Tongue (tissue), 2 donors: ENCODE results near the gene IGFL1. TPM values are rescaled to one million over a fixed set of nuclear protein-coding genes. Genes with fewer than 3 reads are reported as not detected.
"Not testable (repeated sequence)": the region's sequence is repeated elsewhere in the genome, so short reads cannot be mapped to it uniquely, and the experiment has no call there.

Experiments
- DNase-seq: peaks from one replicate; pipeline ENCODE4 v3.0.0-alpha.2; 2015
- total RNA-seq: library from RNA; depleted of rRNA; stranded (reverse); fragments of >200 nt; gene quantifications from one replicate; pipeline ENCODE4 v1.2.3, GENCODE V29; 2014

The IGFL1 gene
- total RNA-seq, 1 donor from 2014 or later, result not detected

DNA sequence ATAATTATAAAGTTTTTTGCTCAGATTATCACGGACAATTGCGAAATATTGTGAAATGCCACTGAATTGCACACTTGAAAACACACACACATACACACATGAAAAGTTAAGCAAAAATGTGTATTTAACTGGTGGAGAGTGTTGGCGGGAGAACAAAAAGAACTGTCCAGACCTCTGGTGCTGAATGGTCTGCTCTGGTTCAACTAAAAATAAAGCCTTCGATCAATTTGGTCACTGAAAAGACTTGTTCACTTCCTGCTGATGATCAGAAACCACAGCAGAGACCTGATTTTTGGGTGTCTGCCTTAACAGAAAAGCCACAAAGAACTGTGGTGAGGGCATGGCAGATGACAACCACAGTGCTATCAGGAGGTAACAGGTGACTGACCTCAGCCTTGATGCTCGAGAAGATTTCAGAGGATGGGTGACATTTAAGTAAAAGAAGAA lies 4.0 kb upstream of the IGFL1 start:
- peak; percentile 47 for DNase-seq

DNA sequence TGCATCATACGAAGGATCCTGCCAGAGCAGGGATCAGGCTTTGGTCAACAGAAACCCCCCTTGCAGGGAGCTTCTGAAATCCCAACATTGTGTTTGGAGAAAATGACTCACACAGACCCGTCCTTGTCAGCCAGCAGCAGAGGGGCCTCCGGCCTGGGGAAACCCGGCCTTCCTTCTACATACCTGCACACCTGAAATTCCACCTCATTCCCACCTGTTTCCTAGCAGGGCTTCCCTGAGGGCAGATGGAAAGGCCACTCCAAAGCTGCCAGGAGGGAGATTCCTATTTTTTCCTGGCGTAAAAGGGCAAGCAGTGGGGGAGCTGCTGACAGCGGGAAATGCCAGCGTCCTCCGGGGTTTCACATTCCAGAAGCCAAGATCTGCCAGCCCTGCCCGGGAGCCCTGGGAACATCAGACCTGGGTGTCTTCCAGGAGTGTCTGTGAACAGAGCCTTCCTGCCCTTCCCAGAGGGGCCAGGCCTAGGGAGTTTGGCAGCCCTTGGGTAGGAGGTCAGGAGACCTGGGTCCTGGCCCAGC lies 3.0 kb upstream of the IGFL1 start:
- no peak for DNase-seq

DNA sequence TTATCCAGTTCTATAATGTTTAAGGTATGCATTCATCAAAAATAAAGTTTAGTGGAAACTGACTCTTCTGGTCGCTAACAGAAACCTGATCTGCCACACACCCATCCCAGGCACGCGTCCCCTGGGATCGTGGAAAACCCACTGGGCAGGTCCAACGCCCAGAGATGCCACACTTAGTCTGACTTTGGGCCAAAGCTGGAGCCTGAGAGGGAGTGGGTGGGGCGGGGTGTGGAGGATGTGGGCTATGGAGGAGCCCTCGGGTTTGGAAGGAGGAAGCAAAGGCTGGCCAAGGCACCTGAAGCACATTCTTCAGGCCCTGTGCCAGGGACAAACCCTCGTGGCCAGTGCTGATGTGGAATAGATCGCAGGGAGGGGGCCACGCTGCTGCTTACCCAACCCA lies 2.5 kb downstream of the IGFL1 start:
- no peak for DNase-seq

DNA sequence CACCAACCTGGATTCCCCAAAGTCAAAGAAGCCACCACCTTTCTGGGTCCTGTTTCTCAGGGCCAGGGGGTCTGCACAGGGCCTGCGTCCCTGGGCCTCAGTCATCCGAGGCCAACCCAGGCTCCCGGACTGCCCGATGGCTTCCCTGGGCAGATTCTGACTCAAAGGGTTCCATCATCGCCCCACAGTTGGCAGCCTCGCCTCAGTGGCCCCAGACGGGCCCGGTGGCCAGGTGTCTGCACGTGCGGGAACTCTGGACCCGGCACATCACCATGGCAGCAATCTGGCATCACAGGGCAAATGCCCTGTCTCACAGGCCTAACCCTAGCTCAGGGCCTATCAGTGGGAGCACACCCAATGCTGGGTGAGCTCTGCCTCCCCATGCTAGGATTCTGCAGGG lies 2.9 kb downstream of the IGFL1 start:
- DNase-seq, result no peak

DNA sequence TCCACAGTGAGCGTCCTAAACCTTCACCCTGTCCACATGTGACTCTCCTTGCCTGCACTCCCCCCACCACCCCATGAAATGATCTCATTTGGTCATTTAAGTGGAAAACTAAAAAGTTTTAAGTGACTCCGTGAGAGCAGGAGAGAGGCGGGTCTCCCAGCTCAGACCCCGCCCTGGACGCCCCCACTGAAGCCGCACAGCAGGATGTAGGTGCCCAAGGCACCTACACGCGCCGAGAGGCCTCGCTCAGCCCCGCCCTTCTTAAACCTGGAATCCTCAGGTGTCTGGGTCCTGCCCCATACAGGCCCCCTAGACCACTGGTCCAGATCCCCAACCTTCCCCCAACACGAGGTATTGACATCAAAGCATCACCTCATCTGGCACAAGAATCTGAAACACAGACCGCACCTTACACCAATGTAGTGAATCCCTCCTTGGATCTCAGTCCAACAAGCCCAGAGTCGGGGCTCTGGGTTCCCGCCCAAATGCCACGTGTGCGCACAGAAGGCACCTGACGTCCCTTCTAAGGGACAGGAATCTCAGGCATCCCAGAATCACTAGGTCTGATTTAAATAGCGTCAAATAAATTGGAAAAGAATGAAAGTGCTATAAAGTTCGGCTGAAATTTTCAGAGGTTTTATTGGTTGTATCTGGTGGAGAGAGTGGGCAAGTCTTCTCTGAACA lies 3.5 kb downstream of the IGFL1 start:
- no peak for DNase-seq

DNA sequence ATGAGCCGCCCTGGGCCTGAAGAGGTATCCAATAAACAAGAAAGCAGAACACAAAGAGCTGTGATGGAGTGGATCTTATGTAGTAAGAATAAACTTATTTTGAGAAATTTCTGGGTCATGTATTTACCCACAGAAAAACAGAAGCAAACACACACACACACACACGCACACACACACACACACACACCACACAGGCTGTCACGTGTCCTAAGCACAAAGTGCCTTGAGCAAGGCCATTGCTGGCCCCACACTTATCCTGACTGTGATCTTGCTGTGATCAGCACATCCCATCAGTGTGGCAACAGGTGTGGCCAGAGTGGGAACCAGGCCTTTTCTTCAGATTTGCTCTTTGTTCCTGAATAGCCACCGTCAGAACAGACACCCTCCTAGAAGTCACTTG lies 4.3 kb downstream of the IGFL1 start:
- not testable (repeated sequence) for DNase-seq

DNA sequence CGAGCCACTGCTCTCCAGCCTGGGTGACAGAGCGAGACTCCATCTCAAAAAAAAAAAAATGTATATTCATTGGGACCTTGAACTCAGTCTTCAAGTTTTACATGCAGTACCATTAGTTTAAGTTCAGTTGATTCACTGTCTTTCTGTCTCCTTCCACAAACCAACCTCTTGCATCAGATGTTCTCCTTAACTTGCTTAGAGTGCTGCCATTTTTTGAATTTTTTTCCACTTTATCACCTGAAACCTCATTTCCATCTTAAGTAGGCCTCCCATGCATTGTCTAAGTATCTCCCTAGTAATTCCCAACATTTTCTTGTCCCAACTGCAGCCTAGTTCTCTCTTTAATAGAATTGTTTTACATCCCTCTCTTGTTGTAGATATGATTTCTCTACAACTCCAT lies 8.6 kb downstream of the IGFL1 start:
- DNase-seq, result not testable (repeated sequence)

DNA sequence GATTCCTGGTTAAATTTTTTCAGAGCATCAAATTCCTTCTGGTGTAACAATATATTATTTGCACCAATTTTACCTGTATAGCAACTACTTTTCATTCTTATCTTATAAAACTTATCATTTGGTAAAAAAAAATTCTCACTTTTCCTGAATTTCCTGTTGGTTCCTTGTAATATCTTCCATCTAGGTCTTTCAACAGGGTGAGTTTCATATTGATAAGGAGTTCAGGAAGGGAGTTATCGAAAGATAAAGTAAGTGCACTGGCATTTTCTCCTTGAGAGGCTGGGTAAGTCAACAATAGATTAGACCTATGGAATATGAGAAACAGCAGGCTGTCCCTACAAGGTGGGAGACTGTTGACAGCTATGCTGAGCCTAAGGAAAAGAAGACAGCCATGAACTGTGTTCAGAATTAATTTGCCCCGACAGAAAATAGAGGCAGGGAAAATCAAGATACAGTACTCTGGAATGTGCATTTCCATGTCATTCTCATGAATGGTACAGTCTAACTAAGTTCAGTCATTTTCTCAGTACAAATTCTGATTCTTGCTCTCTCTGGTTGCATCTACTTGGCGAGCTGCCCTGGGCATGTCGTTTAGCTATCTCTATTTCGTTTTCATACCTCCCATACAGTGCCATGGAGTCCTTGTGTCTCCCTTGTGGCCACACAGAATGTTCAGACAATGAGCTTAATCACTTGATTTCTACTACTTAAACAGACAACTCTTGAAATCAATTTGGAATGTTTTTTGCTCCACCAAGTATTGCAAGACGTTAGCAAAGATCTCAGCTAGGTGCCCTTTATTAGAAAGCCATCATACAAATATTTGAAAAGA lies 9.9 kb downstream of the IGFL1 start:
- no peak for DNase-seq

DNA sequence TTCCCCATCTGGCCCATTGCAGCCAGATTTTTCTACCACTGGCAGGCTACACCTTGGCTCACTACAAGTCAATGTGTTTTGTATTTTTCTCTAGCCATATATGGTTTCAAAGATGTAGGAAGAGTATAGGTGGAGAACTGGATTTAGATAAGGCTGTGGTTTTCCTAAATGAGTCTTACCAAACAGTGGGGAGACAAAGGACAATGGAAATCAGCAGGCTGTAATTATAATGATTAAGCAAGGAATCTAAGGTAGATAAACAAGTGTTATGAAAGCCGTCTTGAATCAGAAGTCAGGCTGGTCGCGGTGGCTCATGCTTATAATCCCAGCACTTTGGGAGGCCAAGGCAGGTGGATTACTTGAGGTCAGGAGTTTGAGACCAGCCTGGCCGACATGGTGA lies 11.2 kb downstream of the IGFL1 start:
- DNase-seq, result no peak

DNA sequence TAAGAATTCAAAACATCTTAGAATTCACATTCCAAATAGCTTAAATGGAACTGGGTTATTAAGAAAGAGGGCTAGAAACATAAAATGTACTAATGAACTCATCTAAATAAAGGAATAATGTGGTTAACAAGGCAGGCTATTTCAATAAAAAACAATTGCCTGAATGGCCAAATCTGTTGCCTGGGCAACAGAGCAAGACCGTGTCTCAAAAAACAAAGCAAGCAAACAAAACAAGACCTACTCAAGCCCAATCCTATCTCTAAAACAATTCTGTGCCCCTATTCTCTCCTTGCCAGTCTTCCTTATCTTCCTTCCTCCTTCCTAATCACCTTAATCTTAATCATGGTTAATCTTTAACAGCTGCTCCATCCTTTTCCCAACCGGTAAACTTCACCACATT lies 12.1 kb downstream of the IGFL1 start:
- no peak for DNase-seq

DNA sequence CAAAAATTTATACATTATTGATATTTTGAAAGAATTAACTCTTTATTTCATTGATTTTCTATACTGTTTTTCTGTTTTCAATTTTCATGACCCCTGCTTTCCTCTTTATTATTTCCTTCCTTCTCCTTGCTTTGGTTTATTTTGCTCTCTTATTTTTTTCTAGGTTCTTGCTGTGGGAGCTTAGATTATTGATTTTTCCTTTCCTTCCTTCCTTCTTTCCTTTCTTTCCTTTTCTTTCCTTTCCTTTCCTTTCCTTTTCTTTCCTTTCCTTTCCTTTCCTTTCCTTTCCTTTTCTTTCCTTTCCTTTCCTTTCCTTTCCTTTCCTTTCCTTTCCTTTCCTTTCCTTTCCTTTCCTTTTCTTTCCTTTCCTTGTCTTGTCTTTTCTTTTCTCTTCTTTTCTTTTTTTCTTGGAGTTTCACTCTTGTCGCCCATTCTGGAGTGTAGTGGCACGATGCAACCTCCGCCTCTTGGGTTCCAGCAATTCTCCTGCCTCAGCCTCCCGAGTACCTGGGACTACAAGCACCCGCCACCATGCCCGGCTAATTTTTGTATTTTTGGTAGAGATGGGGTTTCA lies 13.6 kb downstream of the IGFL1 start:
- not testable (repeated sequence) for DNase-seq

DNA sequence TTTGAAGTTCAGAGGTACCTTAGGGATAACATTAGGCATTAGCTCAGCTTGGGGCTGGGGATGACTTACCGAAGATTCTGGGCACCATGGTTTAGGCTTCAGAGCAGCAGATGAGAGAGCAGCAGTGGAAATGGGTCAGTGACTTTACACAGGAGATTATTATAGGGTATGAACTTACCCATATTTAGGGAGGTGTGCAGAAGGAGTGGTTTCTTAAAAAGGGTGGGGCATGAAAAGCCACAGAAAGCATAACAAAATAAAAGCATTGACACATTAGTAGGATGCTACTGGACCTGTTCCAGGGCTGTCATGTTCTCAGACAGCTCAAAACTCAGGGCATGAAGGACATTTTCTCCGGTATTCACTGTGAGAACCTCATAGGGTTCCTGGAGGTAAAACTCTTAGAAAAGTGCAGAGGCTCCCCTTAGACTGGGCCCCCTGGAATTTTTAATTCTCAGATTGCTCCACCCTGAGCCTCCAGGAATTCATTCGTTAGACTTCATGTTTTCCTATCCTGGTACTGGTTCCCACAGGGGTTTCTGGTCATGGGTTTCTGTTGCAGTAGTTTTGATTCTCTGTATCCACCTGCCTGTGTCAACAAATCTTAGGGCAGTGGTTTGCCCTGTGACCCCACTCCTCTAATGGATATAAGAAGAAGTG lies 20.7 kb downstream of the IGFL1 start:
- no peak for DNase-seq

DNA sequence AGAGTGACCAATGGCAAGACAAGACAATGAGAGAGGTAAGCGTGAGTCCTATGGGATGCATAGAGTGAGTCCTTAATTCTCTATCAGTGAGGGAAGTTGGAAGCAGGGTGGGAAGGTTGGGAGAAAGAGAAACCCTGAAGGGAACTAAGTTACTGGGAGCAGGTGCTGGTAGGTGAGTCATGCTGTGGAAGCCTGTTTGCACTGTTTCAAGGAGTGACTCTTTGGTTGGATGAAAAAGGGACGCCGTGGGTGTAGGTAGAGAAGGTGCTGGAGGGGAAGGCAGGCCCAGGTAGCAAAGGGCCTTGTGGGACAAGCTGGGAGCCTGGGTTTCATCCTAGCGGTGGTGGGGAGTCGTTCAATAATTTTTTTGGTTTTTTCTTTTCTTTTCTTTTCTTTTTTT lies 21.9 kb downstream of the IGFL1 start:
- no peak for DNase-seq

DNA sequence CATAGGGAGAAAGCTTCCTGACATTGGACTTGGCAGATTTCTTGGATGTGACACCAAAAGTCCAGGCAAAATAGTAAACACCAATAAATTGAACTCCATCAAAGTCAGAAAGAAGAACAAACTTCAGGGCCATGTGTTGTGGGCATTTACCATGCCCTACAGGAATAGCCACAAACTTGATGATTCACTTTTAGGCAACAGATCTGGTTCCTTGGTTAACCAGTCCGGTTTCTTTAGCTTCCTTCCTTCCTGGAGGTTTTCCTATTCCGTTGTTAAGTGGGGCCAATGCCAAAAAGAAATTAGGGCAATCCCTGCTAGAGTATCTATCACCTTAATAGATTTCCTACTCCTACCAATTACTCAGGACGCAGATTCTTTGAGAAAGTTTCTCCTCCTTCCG lies 25.2 kb downstream of the IGFL1 start:
- DNase-seq, result no peak

DNA sequence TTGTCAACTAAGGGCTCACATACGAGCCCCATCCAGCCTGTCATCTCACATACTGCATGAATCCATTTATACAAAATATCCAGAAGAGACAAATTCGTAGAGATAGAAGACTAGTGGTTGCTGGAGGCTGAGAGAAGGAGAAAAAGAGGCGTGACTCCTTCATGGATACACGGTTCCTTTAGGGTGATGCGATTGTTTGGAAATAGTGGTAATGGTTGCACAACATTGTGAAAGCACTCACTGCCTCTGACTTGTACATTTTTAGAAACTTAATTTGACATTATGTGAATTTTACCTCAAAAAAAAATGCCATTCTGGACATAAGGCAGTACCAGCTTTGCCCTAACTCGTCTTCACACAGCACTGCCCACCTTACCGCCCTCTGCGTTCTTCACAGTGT lies 27.3 kb downstream of the IGFL1 start:
- DNase-seq, result no peak

DNA sequence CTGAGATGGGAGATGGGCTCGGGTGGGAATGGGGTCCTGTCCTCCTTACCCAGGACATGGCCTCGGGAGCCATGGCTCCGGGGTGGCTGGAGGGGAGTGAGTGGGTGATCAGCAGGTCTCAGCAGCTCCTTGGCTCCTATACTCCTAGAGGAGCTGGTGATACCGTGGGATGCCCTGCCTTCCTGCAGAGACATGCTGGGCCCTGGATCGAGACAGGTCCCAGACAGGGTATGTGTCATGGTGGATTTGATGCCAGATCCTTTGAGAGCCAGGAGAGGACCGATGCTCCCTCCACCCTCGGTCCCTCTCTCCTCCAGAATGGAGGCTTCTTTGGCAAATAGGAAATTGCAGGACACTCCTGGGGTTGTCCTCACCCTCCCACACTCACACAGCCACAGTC lies 32.0 kb downstream of the IGFL1 start:
- not testable (repeated sequence) for DNase-seq

DNA sequence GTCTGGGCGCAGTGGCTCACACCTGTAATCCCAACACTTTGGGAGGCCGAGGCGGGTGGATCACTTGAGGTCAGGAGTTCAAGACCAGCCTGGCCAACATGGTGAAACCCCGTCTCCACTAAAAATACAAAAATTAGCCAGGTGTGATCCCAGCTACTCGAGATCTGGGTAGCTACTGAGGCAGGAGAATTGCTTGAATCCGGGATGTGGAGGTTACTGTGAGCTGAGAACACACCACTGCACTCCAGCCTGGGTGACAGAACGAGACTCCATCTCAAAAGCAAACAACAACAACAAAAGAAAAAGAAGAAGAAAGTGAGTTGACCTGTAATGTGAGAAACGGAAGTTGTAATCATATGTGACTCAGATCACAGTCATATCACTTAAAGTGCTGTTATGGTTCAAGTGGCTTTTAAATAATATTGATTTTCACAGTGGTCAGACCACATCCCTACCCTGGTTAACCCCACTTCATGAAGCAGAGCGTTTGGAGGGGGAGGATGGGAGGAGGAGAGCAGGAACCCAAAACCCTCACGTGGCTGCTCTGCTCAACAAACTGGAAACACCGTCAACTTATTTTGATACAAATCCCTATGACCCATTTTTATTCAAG lies 33.2 kb downstream of the IGFL1 start:
- DNase-seq, result not testable (repeated sequence)

DNA sequence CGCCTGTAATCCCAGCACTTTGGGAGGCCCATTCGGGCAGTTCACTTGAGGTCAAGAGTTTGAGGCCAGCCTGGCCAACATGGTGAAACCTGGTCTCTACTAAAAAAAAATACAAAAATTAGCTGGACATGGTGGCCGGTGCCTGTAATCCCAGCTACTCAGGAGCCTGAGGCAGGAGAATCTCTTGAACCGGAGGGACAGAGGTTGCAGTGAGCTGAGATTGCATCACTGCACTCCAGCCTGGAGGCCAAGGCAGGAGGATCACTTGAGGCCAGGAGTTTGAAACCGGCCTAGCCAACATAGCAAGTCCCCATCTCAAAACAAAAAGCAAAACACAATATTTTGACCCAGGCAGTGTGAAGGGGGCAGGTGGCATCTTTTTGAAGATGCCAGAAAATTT lies 35.3 kb downstream of the IGFL1 start:
- DNase-seq, result not testable (repeated sequence)

DNA sequence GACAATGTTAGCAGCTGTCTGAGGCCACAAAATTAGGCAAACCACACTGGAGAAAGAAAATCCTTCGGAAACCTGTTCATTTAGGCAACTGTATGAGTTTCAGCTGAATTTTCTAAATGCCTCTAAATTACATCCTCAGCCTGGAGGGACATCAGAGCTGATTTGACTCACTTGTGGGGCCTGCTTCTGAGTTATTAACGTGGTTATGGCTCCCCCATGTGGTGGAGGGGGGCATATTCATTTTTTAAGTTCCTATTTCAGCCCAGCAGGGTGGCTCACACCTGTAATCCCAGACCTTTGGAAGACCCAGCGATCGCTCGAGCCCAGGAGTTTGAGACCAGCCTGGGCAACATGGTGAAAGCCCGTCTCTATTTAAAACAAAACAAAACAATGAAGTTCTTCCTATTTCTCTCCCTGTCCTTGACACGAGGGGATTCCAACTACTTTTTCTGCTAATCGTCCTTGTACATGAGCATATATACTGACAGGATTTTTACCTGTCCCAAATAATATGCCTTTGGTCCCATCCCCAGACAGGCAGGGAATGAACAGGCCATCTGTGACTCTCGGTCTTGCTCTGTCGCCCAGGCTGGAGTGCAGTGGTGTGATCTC lies 35.8 kb downstream of the IGFL1 start:
- peak; percentile 92 for DNase-seq

DNA sequence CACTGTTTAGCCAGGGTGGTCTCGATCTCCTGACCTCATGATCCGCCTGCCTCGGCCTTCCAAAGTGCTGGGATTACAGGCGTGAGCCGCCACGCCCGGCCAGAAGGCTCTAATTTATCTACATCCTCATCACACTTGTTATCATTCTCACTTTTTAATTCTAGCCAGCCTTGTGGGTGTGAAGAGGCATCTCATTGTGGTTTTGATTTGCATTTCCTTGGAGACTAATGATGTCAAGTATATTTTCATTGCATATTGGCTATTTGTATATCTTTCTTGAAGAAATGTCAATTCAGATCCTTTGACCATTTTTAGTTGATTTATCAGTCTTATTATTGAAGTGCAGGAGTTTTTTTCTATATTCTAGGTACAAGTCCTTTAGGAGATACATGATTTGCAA lies 39.6 kb downstream of the IGFL1 start:
- DNase-seq, result no peak

DNA sequence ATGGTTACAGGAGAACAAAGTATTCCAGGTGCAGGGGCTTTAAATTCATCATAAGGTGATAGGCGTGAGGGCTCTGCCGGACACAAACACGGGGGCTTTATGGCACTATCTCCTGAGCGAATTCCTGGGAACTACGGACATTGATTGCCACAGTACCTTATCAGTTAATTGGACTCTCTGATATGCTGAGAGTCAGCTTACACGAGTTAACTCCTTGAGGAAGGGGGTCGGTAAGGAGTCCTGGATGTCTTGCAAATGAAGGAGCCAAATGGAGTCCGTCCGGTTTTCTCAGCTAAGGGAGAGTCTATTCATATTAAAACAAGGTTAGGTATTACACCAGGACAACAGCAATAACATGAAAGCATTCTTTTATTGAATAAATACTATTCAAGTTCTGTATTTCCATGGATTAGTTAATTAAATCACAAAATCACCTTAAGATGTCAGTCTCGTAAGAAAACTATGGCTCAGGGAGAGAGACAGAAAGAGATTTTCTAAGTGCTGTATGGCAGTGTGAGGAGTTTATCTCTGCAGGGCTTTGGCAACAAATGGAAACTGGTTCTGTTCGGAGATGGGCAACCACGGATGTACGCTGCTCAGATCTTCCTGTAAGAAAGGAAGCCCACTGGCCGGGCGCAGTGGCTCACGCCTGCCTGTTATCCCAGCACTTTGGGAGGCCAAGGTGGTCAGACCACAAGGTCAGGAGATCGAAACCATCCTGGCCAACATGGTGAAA lies 41.1 kb downstream of the IGFL1 start:
- DNase-seq, result no peak
